ENCODE measurements around the gene C6orf163.

GRCh38 chr6:87407901-87408720 is 63.5 kb downstream of the C6orf163 start, which contains the start of gene CFAP206:
- TF ChIP-seq POLR2AphosphoS5 (IDR thresholded peaks at IDR 0.05) (no peak), POLR2A (IDR thresholded peaks at IDR 0.05) (no peak), CTCF (IDR thresholded peaks at IDR 0.05) (peak in 1 of 4 experiments; percentile 41), EP300 (IDR thresholded peaks at IDR 0.05) (no peak)

All from gastroesophageal sphincter (tissue), 3 donors.